Measurements from ENCODE around the gene PTPN12. TPM values are rescaled to one million over a fixed set of nuclear protein-coding genes. Genes with fewer than 3 reads are reported as not detected.
A peak's percentile ranks its signal among the peaks of the same experiment; 100 is the strongest.

Gene PTPN12
- total and polyA plus RNA-seq, 2 donors (not counting 1 experiment from before 2014, with no cell fraction given) = 42.3 to 47.8 TPM

DNA sequence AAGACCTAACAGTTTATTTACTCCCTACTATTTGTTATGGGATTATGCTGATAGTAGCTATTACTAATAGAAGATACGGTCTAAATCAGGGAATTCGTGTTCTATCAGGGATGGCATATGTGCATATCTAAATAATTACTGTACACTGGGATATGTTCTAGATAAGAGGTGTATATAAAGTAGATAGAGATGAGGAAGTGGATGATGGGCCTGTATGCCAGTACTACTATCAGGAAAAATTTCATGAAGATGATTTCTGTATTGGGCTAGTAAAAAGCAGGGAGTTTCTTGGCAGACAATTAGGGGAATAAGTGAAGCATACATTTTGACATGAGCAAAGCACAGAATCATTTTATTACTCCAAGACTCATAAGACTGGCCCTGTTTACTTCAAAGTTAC is 26.2 kb downstream of the PTPN12 start:
- no peak for DNase-seq (ENCODE audit: low read depth in 2 of 2)
- Histone ChIP-seq H2AFZ (ENCODE audit: low read length) (no peak overlapping the region), H3K9me3 (ENCODE audit: control insufficient read depth, insufficient read depth, low read depth, low read length) (no peaks in the 10 kb centered on the region), H3K36me3 (ENCODE audit: control insufficient read depth, insufficient read depth, low read length) (no peaks in the 10 kb centered on the region), H3K27ac (ENCODE audit: insufficient read depth, low read length) (no peak overlapping the region), H4K20me1 (ENCODE audit: control insufficient read depth, extremely low read depth, insufficient read depth, low read length) (no peaks in the 10 kb centered on the region), H3K9ac (ENCODE audit: insufficient read depth, low read length) (no peak overlapping the region), H3K79me2 (ENCODE audit: control insufficient read depth, insufficient read depth, low read length) (peaks cover 90% of the 10 kb centered on the region), H3K4me2 (ENCODE audit: extremely low read depth, insufficient read depth, low read length) (no peak overlapping the region), H3K4me1 (ENCODE audit: control insufficient read depth, extremely low read depth, insufficient read depth, low read length) (peaks cover 7% of the 10 kb centered on the region), H3K4me3 (replicated peaks in 1 of 4; ENCODE audit: control extremely low read depth in 1 of 4, insufficient read depth in 1 of 4, low read depth in 3 of 4, low read length in 4 of 4) (no peak overlapping the region), H3K27me3 (ENCODE audit: control insufficient read depth, insufficient read depth, low read length) (no peaks in the 10 kb centered on the region)
- TF ChIP-seq EZH2 (IDR thresholded peaks at IDR 0.05; ENCODE audit: low read length, missing control alignments) = no peak
- TF ChIP-seq, protein P1, sequence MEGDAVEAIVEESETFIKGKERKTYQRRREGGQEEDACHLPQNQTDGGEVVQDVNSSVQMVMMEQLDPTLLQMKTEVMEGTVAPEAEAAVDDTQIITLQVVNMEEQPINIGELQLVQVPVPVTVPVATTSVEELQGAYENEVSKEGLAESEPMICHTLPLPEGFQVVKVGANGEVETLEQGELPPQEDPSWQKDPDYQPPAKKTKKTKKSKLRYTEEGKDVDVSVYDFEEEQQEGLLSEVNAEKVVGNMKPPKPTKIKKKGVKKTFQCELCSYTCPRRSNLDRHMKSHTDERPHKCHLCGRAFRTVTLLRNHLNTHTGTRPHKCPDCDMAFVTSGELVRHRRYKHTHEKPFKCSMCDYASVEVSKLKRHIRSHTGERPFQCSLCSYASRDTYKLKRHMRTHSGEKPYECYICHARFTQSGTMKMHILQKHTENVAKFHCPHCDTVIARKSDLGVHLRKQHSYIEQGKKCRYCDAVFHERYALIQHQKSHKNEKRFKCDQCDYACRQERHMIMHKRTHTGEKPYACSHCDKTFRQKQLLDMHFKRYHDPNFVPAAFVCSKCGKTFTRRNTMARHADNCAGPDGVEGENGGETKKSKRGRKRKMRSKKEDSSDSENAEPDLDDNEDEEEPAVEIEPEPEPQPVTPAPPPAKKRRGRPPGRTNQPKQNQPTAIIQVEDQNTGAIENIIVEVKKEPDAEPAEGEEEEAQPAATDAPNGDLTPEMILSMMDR (conservative IDR thresholded peaks at IDR 0.05 in 1 of 2, IDR thresholded peaks at IDR 0.05 in 1 of 2; ENCODE audit: low read depth in 1 of 2, low read length in 2 of 2) = no peak

DNA sequence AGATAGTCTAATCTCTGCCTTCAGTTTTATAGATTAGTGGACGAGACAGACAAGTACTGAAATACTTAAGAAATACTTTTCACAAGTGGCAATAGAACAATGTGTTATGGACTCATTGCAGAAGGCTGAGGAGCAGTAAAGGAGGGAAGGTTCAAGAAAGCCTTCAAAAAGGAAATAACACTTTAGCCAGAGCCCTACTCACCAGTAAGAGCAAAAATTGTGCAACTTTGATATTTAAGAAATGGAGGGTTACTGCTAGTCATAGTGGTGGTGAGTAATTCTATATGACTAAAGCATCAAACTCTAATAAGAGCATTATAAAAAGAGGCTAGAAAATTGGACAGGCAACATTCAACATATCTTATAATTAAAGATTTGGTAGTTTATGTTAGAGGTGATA is 28.8 kb downstream of the PTPN12 start:
- Histone ChIP-seq H3K4me2 (ENCODE audit: extremely low read depth, insufficient read depth, low read length) (peak overlapping the region; percentile 33), H3K27me3 (ENCODE audit: control insufficient read depth, insufficient read depth, low read length) (no peaks in the 10 kb centered on the region), H3K36me3 (ENCODE audit: control insufficient read depth, insufficient read depth, low read length) (no peaks in the 10 kb centered on the region), H3K9ac (ENCODE audit: insufficient read depth, low read length) (no peak overlapping the region), H3K4me1 (ENCODE audit: control insufficient read depth, extremely low read depth, insufficient read depth, low read length) (peaks cover 17% of the 10 kb centered on the region), H4K20me1 (ENCODE audit: control insufficient read depth, extremely low read depth, insufficient read depth, low read length) (no peaks in the 10 kb centered on the region), H2AFZ (ENCODE audit: low read length) (no peak overlapping the region), H3K79me2 (ENCODE audit: control insufficient read depth, insufficient read depth, low read length) (peaks cover 86% of the 10 kb centered on the region), H3K9me3 (ENCODE audit: control insufficient read depth, insufficient read depth, low read depth, low read length) (no peaks in the 10 kb centered on the region), H3K4me3 (replicated peaks in 1 of 4; ENCODE audit: control extremely low read depth in 1 of 4, insufficient read depth in 1 of 4, low read depth in 3 of 4, low read length in 4 of 4) (no peak overlapping the region), H3K27ac (ENCODE audit: insufficient read depth, low read length) (peak overlapping the region; percentile 1)
- TF ChIP-seq, protein P1 (conservative IDR thresholded peaks at IDR 0.05 in 1 of 2, IDR thresholded peaks at IDR 0.05 in 1 of 2; ENCODE audit: low read depth in 1 of 2, low read length in 2 of 2) = no peak
- no peak for TF ChIP-seq EZH2 (IDR thresholded peaks at IDR 0.05; ENCODE audit: low read length, missing control alignments)
- DNase-seq (ENCODE audit: low read depth in 2 of 2) = peak; percentile 62 to 82

DNA sequence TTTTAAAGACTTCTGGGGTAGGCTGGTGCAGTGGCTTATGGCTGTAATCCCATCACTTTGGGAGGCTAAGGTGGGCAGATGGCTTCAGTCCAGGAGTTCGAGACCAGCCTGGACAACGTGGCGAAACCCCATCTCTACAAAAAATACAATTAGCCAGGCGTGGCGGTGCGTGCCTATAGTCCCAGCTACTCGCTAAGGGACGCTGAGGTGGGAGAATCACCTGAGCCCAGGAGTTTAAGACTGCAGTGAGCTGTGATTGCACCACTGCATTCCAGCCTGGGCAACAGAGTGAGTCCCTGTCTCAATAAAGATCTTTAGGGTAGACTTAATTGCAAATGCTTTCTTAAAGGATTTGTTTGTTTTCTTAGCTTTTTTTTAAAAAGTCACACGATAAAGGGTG is 29.3 kb downstream of the PTPN12 start:
- H3K9me3 ChIP-seq (ENCODE audit: control insufficient read depth, insufficient read depth, low read depth, low read length) = no peaks in the 10 kb centered on the region
- no peak overlapping the region for H3K4me3 ChIP-seq (replicated peaks in 1 of 4; ENCODE audit: control extremely low read depth in 1 of 4, insufficient read depth in 1 of 4, low read depth in 3 of 4, low read length in 4 of 4)
- no peak overlapping the region for H2AFZ ChIP-seq (ENCODE audit: low read length)
- H3K36me3 ChIP-seq (ENCODE audit: control insufficient read depth, insufficient read depth, low read length) = no peaks in the 10 kb centered on the region
- H3K4me2 ChIP-seq (ENCODE audit: extremely low read depth, insufficient read depth, low read length) = no peak overlapping the region
- H3K79me2 ChIP-seq (ENCODE audit: control insufficient read depth, insufficient read depth, low read length) = peaks cover 85% of the 10 kb centered on the region
- TF ChIP-seq, protein P1 (conservative IDR thresholded peaks at IDR 0.05 in 1 of 2, IDR thresholded peaks at IDR 0.05 in 1 of 2; ENCODE audit: low read depth in 1 of 2, low read length in 2 of 2) = no peak
- TF ChIP-seq EZH2 (IDR thresholded peaks at IDR 0.05; ENCODE audit: low read length, missing control alignments) = no peak
- no peaks in the 10 kb centered on the region for H3K27me3 ChIP-seq (ENCODE audit: control insufficient read depth, insufficient read depth, low read length)
- H3K27ac ChIP-seq (ENCODE audit: insufficient read depth, low read length) = no peak overlapping the region
- no peaks in the 10 kb centered on the region for H4K20me1 ChIP-seq (ENCODE audit: control insufficient read depth, extremely low read depth, insufficient read depth, low read length)
- DNase-seq (ENCODE audit: low read depth in 2 of 2) = no peak
- peaks cover 17% of the 10 kb centered on the region for H3K4me1 ChIP-seq (ENCODE audit: control insufficient read depth, extremely low read depth, insufficient read depth, low read length)
- no peak overlapping the region for H3K9ac ChIP-seq (ENCODE audit: insufficient read depth, low read length)
